Erythroblast (primary cell): ENCODE measurements around the gene SCAMP4.
"Not testable (repeated sequence)": the region's sequence is repeated elsewhere in the genome, so short reads cannot be mapped to it uniquely, and the experiment has no call there.

ENCODE experiments used
- DNase-seq, 2 experiments: peaks; one replicate each; lab custom pipeline; 2025; lab: John Stamatoyannopoulos, UW
- GATA1 ChIP-seq: IDR thresholded peaks from 2 replicates; pipeline ENCODE4 v1.6.1; 2011; ENCODE audit warnings: low read depth, mild to moderate bottlenecking, control low read depth, low read length, moderate library complexity
- POLR2A ChIP-seq: IDR thresholded peaks from 2 replicates; pipeline ENCODE4 v1.6.1; 2011; ENCODE audit warnings: mild to moderate bottlenecking, low read length

The SCAMP4 gene

GRCh38 chr19:1883784-1884183 lies 21.4 kb upstream of the SCAMP4 start:
- TF ChIP-seq POLR2A (no peak), GATA1 (no peak)
- no peak for DNase-seq

- TF ChIP-seq POLR2A: no peak
- no peak for TF ChIP-seq GATA1
- peak in 1 of 2 experiments; percentile 52 for DNase-seq
Measured at GRCh38 chr19:1884291-1884718, 20.9 kb upstream of the SCAMP4 start.

GRCh38 chr19:1884719-1885334 lies 20.4 kb upstream of the SCAMP4 start:
- no peak for TF ChIP-seq GATA1
- no peak for TF ChIP-seq POLR2A

GRCh38 chr19:1885398-1886119 lies 19.6 kb upstream of the SCAMP4 start, which contains the start of gene ABHD17A:
ABHD17A (minus strand) TSS chr19:1885496; CDS start chr19:1881566, 3,930 bp downstream.
- peak; percentile 26 for TF ChIP-seq POLR2A
- DNase-seq: peak; percentile 96 to 98

More at GRCh38 chr19:1884719-1885334, 20.4 kb upstream of the SCAMP4 start:
- peak in 1 of 2 experiments; percentile 62 for DNase-seq

- not testable (repeated sequence) for DNase-seq
Measured at GRCh38 chr19:1886360-1886759, 18.8 kb upstream of the SCAMP4 start.

GRCh38 chr19:1888385-1888784 lies 16.8 kb upstream of the SCAMP4 start:
- TF ChIP-seq GATA1 (no peak), POLR2A (no peak)
- no peak for DNase-seq

GRCh38 chr19:1889907-1890306 lies 15.3 kb upstream of the SCAMP4 start:
- DNase-seq: no peak
- TF ChIP-seq GATA1 (no peak), POLR2A (no peak)

- no peak for DNase-seq
- TF ChIP-seq GATA1 (no peak), POLR2A (no peak)
Measured at GRCh38 chr19:1893791-1894190, 11.4 kb upstream of the SCAMP4 start.

- no peak for TF ChIP-seq POLR2A
- TF ChIP-seq GATA1: no peak
- no peak for DNase-seq
Measured at GRCh38 chr19:1896508-1896907, 8.7 kb upstream of the SCAMP4 start.

GRCh38 chr19:1901940-1902404 lies 3.2 kb upstream of the SCAMP4 start:
- DNase-seq: no peak
- TF ChIP-seq GATA1 (no peak), POLR2A (no peak)

- TF ChIP-seq POLR2A (no peak), GATA1 (no peak)
- no peak for DNase-seq
Measured at GRCh38 chr19:1902923-1903322, 2.3 kb upstream of the SCAMP4 start.

GRCh38 chr19:1904860-1905109 lies 414 bp upstream of the SCAMP4 start:
- TF ChIP-seq POLR2A (no peak), GATA1 (no peak)
- no peak for DNase-seq

- no peak for DNase-seq
- TF ChIP-seq GATA1: no peak
Measured at GRCh38 chr19:1905863-1906375, 720 bp downstream of the SCAMP4 start.

GRCh38 chr19:1906985-1907562 lies 1.9 kb downstream of the SCAMP4 start:
- no peak for DNase-seq
- no peak for TF ChIP-seq POLR2A
- no peak for TF ChIP-seq GATA1
